K562 (cell line): ENCODE results near the gene LAMB1.

Experiments used
- MEF2A ChIP-seq: IDR thresholded peaks from 2 replicates; pipeline ENCODE4 v1.6.1; 2011; ENCODE audit warnings: low read depth, mild to moderate bottlenecking, low read length, moderate library complexity; ENCODE audit not compliant: control insufficient read depth
- NRF1 ChIP-seq, 2 experiments: fragments of 450-650 bp; IDR thresholded peaks in 1 of 2; conservative IDR thresholded peaks in 1 of 2; 2 replicates each; pipeline ENCODE4 v1.6.1; 2014; ENCODE audit warnings: mild to moderate bottlenecking in 2 of 2
- SP2 ChIP-seq: IDR thresholded peaks from 2 replicates; pipeline ENCODE4 v1.6.1; 2011; ENCODE audit warnings: mild to moderate bottlenecking, low read depth, low read length, moderate library complexity; ENCODE audit not compliant: poor library complexity, severe bottlenecking; ENCODE audit errors: extremely low read depth
- ZBTB33 ChIP-seq: sonication (generic); formaldehyde crosslinking; IDR thresholded peaks from 2 replicates; pipeline ENCODE4 v1.8.1; 2023; ENCODE audit warnings: mild to moderate bottlenecking, missing genetic modification reagents
- TF ChIP-seq, protein P1 (sequence below), 3 experiments: IDR thresholded peaks in 2 of 3; conservative IDR thresholded peaks in 1 of 3; 2 replicates each; pipeline ENCODE4 v1.5.1; 2011 to 2012; ENCODE audit warnings: low read length in 3 of 3, mild to moderate bottlenecking in 3 of 3, control low read depth in 2 of 3, improper control_type of control experiment in 1 of 3, inconsistent platforms in 1 of 3, low read depth in 1 of 3, mixed read lengths in 1 of 3, moderate library complexity in 1 of 3; ENCODE audit not compliant: insufficient read depth in 2 of 3

DNA sequence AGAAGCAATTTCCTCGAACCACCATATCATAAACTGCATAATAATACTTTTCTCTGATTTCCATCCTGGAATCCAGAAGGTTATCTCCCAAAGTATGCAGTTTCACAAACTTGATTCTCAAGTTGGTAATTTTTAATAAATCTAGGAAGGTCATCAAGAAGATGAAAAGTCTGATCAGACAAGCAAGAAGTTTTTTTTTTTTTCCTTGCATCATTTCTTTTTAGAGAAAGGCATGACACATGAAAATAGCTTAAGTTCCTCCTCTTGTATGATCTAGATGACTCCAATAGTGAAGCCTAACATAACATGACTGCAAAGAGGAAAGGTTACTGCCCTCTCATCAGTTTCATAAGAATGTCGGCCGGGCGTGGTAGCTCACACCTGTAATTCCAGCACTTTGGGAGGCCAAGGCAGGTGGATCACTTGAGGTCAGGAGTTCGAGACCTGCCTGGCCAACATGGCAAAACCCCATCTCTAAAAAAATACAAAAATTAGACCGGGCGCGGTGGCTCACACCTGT, 22.2 kb downstream of the LAMB1 start:
- TF ChIP-seq ZBTB33 (no peak), MEF2A (no peak), NRF1 (conservative IDR thresholded peaks at IDR 0.05 in 1 of 2, IDR thresholded peaks at IDR 0.05 in 1 of 2) (no peak), SP2 (no peak)
- TF ChIP-seq, protein P1, sequence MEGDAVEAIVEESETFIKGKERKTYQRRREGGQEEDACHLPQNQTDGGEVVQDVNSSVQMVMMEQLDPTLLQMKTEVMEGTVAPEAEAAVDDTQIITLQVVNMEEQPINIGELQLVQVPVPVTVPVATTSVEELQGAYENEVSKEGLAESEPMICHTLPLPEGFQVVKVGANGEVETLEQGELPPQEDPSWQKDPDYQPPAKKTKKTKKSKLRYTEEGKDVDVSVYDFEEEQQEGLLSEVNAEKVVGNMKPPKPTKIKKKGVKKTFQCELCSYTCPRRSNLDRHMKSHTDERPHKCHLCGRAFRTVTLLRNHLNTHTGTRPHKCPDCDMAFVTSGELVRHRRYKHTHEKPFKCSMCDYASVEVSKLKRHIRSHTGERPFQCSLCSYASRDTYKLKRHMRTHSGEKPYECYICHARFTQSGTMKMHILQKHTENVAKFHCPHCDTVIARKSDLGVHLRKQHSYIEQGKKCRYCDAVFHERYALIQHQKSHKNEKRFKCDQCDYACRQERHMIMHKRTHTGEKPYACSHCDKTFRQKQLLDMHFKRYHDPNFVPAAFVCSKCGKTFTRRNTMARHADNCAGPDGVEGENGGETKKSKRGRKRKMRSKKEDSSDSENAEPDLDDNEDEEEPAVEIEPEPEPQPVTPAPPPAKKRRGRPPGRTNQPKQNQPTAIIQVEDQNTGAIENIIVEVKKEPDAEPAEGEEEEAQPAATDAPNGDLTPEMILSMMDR (IDR thresholded peaks at IDR 0.05 in 2 of 3, conservative IDR thresholded peaks at IDR 0.05 in 1 of 3; ENCODE audit: insufficient read depth in 2 of 3, low read depth in 1 of 3, low read length in 3 of 3) = no peak
